ENCODE measurements around the gene RFXAP. TPM values are rescaled to one million over a fixed set of nuclear protein-coding genes. Genes with fewer than 3 reads are reported as not detected.

RFXAP gene
- total and polyA plus RNA-seq, 2 donors from 2014 or later, result 2.3 to 6.3 TPM

DNA sequence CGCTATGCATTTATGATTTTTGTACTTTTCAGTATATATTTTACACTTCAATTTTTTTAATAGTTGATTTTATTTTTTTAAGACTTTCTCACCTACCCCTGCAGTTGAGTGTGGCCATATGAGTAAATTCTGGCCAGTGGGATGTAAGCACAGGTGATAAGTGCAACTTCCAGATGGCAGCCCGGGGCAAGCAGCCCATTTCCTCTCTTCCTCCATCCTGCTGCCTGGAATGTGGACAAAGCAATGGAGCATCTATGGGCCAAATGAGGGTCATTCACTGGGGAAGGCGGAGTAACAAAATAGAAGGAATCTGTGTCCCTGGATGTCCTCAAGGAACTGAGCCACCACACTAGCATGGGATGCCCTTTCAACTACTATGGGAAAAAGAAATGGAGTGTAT, 12.3 kb downstream of the RFXAP start:
- FAIRE-seq, result no peak
- Histone ChIP-seq H3K27me3 (ENCODE audit: control insufficient read depth, insufficient read depth, low read length) (no peaks in the 10 kb centered on the region), H3K9ac (ENCODE audit: low read length in 3 of 3) (no peak overlapping the region), H3K36me3 (ENCODE audit: control insufficient read depth in 2 of 3, insufficient read depth in 3 of 3, low read length in 3 of 3) (peaks cover 2 to 5% (median 4%) of the 10 kb centered on the region in 3 donors), H3K4me3 (ENCODE audit: low read length in 3 of 3) (no peak overlapping the region), H3K27ac (ENCODE audit: low read depth in 2 of 2, low read length in 2 of 2) (no peak overlapping the region), H3K4me1 (ENCODE audit: control insufficient read depth in 2 of 3, insufficient read depth in 2 of 3, low read depth in 1 of 3, low read length in 3 of 3) (no peaks in the 10 kb centered on the region), H3K9me3 (ENCODE audit: control insufficient read depth in 2 of 3, insufficient read depth in 1 of 3, low read length in 3 of 3) (no peaks in the 10 kb centered on the region)
- TF ChIP-seq, protein P1, sequence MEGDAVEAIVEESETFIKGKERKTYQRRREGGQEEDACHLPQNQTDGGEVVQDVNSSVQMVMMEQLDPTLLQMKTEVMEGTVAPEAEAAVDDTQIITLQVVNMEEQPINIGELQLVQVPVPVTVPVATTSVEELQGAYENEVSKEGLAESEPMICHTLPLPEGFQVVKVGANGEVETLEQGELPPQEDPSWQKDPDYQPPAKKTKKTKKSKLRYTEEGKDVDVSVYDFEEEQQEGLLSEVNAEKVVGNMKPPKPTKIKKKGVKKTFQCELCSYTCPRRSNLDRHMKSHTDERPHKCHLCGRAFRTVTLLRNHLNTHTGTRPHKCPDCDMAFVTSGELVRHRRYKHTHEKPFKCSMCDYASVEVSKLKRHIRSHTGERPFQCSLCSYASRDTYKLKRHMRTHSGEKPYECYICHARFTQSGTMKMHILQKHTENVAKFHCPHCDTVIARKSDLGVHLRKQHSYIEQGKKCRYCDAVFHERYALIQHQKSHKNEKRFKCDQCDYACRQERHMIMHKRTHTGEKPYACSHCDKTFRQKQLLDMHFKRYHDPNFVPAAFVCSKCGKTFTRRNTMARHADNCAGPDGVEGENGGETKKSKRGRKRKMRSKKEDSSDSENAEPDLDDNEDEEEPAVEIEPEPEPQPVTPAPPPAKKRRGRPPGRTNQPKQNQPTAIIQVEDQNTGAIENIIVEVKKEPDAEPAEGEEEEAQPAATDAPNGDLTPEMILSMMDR (IDR thresholded peaks at IDR 0.05; ENCODE audit: borderline replicate concordance, extremely low read depth, insufficient read depth), result no peak
- no peak for DNase-seq
- intact Hi-C loops (cut with DNase I), result no loop called here

DNA sequence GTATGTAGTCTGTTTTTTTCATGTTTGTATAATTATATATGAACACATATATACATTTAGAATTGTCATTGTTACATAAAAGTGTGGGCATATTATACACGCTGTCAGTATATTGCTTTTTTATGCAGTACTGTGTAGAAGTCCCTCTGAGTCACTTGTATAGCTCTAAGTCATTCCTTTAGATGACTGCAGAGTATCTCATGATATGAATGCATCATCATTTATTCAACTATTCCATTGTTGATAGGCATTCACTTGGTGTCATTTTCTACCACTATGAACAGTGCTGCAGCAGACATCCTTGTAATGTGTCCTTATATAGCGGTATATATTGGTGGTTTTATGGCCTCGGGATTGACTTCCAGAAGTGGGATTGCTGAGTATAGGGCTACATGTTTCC, 15.3 kb downstream of the RFXAP start:
- DNase-seq (no peak), FAIRE-seq (no peak)
- TF ChIP-seq, protein P1 (IDR thresholded peaks at IDR 0.05; ENCODE audit: borderline replicate concordance, extremely low read depth, insufficient read depth), result no peak
- Histone ChIP-seq H3K9me3 (ENCODE audit: control insufficient read depth in 2 of 3, insufficient read depth in 1 of 3, low read length in 3 of 3) (no peaks in the 10 kb centered on the region), H3K9ac (ENCODE audit: low read length in 3 of 3) (no peak overlapping the region), H3K27me3 (ENCODE audit: control insufficient read depth, insufficient read depth, low read length) (no peaks in the 10 kb centered on the region), H3K36me3 (ENCODE audit: control insufficient read depth in 2 of 3, insufficient read depth in 3 of 3, low read length in 3 of 3) (no peaks in the 10 kb centered on the region), H3K4me1 (ENCODE audit: control insufficient read depth in 2 of 3, insufficient read depth in 2 of 3, low read depth in 1 of 3, low read length in 3 of 3) (peaks cover 0 to 3% (median 0%) of the 10 kb centered on the region in 3 donors), H3K27ac (ENCODE audit: low read depth in 2 of 2, low read length in 2 of 2) (no peak overlapping the region), H3K4me3 (ENCODE audit: low read length in 3 of 3) (no peak overlapping the region)
- intact Hi-C loops (cut with DNase I), result no loop called here

DNA sequence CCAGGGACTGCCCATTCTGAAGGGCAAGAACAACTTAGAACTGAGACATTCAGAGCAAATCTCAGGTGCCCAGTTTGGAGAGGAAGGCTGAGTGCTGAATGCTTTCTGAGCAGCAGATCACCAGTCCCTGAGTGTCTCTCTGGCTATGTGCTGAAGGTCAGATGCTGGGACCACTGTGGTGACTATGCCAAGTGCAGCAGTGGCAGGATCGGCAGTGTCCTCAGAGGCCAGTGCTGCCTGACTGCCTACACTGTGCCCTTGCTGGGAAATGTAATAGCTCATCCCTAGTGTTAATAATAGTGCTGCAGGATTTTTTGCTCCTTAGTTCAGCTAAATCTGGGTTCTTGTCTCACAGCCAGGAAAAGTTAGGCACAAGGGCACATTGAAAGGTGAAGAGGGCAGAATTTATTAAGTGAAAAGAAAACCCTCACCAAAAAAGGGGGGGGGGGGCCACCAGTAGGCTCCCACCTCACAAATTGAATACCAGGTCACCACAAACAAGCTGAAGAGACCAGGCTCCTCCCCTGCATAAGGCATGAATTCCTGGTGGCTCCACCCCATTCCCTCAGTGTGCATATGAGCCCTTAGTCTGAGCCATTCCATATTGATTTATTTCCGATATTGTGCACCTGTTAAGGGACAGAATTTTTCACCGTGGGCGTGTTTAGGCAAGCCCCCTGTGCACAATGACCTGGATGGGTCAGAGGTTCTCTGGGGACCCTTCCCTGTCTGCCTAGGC, 18.5 kb downstream of the RFXAP start:
- H3K4me1 ChIP-seq (ENCODE audit: control insufficient read depth in 2 of 3, insufficient read depth in 2 of 3, low read depth in 1 of 3, low read length in 3 of 3), result peaks cover 0 to 3% (median 0%) of the 10 kb centered on the region in 3 donors
- DNase-seq (no peak), FAIRE-seq (no peak)
- intact Hi-C loops (cut with DNase I), result no loop called here
- H3K27me3 ChIP-seq (ENCODE audit: control insufficient read depth, insufficient read depth, low read length), result no peaks in the 10 kb centered on the region
- H3K9me3 ChIP-seq (ENCODE audit: control insufficient read depth in 2 of 3, insufficient read depth in 1 of 3, low read length in 3 of 3), result no peaks in the 10 kb centered on the region
- TF ChIP-seq, protein P1 (IDR thresholded peaks at IDR 0.05; ENCODE audit: borderline replicate concordance, extremely low read depth, insufficient read depth), result no peak
- H3K4me3 ChIP-seq (ENCODE audit: low read length in 3 of 3), result no peak overlapping the region
- no peak overlapping the region for H3K9ac ChIP-seq (ENCODE audit: low read length in 3 of 3)
- H3K36me3 ChIP-seq (ENCODE audit: control insufficient read depth in 2 of 3, insufficient read depth in 3 of 3, low read length in 3 of 3), result no peaks in the 10 kb centered on the region
- no peak overlapping the region for H3K27ac ChIP-seq (ENCODE audit: low read depth in 2 of 2, low read length in 2 of 2)

Data from kidney (tissue), 14 donors.